ENCODE measurements around the gene HYOU1. TPM values are rescaled to one million over a fixed set of nuclear protein-coding genes. Genes with fewer than 3 reads are reported as not detected.
A peak's percentile ranks its signal among the peaks of the same experiment; 100 is the strongest.

Gene HYOU1
- total RNA-seq, 1 donor from 2014 or later, result 122 TPM

DNA sequence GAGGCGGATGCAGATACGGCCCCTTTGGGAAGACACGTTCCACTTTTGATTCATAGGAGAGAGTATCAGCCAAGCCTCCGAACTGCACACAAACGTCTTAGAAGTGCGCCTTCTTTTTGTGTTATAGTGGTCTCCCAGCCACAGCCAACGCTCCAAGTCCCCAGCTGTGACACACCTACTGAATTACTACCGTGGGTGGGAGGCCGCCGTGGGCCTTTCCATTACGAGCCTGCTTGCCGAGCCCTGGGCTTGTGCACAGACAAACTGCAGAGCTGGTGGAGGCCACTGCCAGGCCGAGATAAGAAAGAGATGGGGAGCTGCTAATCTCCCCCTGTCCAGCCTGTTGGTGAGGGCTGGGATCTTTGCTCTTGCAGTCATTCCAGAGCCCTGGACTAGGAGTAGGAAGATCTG lies 28.4 kb upstream of the HYOU1 start:
- peak overlapping the region; percentile 93 for H3K27ac Mint-ChIP-seq
- intact Hi-C loops (cut with micrococcal nuclease), result loop anchor here (1.0 to 2.0 kb wide), 4 partner anchors 10 to 67 kb away; partner anchors contain the start of genes DPAGT1, RPS25, TRAPPC4 and VPS11
- DNase-seq, result no peak
- peaks cover 25% of the 10 kb centered on the region for H3K36me3 Mint-ChIP-seq (ENCODE audit: low read depth)
- no peaks in the 10 kb centered on the region for H3K9me3 Mint-ChIP-seq
- H3K27me3 Mint-ChIP-seq, result no peaks in the 10 kb centered on the region
- peaks cover 17% of the 10 kb centered on the region for H3K4me1 Mint-ChIP-seq
- ATAC-seq (ENCODE audit: low read depth), result no peak
- ChIA-PET CTCF (interaction anchor here (0.7 to 0.9 kb wide), 4 partner anchors 9 to 1250 kb away, joined by 3 to 5 read pairs (median 4); a partner anchor contains a TSS), POLR2A (interaction anchor here (0.6 to 4.1 kb wide), 22 partner anchors 9 to 667 kb away, joined by 3 to 69 read pairs (median 5); partner anchors contain the start of genes ARCN1, BCL9L, C2CD2L and DPAGT1)
- peak overlapping the region; percentile 95 for H3K4me3 Mint-ChIP-seq
- TF ChIP-seq, protein P1, sequence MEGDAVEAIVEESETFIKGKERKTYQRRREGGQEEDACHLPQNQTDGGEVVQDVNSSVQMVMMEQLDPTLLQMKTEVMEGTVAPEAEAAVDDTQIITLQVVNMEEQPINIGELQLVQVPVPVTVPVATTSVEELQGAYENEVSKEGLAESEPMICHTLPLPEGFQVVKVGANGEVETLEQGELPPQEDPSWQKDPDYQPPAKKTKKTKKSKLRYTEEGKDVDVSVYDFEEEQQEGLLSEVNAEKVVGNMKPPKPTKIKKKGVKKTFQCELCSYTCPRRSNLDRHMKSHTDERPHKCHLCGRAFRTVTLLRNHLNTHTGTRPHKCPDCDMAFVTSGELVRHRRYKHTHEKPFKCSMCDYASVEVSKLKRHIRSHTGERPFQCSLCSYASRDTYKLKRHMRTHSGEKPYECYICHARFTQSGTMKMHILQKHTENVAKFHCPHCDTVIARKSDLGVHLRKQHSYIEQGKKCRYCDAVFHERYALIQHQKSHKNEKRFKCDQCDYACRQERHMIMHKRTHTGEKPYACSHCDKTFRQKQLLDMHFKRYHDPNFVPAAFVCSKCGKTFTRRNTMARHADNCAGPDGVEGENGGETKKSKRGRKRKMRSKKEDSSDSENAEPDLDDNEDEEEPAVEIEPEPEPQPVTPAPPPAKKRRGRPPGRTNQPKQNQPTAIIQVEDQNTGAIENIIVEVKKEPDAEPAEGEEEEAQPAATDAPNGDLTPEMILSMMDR (IDR thresholded peaks at IDR 0.05), result no peak

DNA sequence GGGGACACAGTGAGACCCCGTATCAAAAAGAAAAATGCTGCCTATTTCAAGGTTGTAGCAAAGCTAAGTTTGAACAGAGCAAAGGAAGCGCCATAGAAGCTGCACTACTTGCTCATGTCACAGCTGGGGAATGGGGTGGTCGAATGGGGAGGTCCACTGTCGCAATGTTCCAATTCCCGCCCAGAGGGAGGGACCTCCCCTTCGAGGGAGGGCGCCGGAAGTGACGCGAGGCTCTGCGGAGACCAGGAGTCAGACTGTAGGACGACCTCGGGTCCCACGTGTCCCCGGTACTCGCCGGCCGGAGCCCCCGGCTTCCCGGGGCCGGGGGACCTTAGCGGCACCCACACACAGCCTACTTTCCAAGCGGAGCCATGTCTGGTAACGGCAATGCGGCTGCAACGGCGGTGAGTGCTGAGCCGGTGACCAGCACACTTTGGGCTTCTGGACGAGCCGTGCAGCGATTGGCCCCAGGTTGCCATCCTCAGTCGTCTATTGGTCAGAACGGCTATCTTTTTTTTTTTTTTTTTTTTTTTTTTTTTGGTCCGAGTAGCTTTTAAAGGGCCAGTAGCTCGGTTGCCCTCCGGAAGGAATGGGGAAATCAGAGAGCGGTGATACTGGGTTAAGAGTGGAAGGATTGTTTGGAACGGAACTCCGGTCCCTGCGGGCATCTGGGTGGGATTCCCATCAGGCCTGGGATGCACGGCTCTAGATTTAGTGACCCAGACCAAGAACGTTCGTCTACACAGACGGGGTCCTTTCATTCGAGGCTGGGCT lies 27.8 kb upstream of the HYOU1 start, which contains the start of gene HMBS:
TSS of gene HMBS (plus strand) at position 219 of the 774 bp plus-strand sequence. CDS start at position 372, 153 bp downstream.
- peaks cover 28% of the 10 kb centered on the region for H3K36me3 Mint-ChIP-seq (ENCODE audit: low read depth)
- intact Hi-C loops (cut with micrococcal nuclease), result loop anchor here (1.0 to 2.0 kb wide), 4 partner anchors 10 to 67 kb away; partner anchors contain the start of genes DPAGT1, RPS25, TRAPPC4 and VPS11
- peak within 1 kb of the TSS; percentile 93 for H3K27ac Mint-ChIP-seq
- POLR2A ChIA-PET, result interaction anchor here (0.6 to 4.1 kb wide), 26 partner anchors 9 to 666 kb away, joined by 3 to 69 read pairs (median 4); partner anchors contain the start of genes ARCN1, BCL9L, C2CD2L and DPAGT1
- no peaks in the 10 kb centered on the region for H3K9me3 Mint-ChIP-seq
- peak within 1 kb of the TSS; percentile 95 for H3K4me3 Mint-ChIP-seq
- no peaks in the 10 kb centered on the region for H3K27me3 Mint-ChIP-seq
- ATAC-seq (ENCODE audit: low read depth) (peak; percentile 90), DNase-seq (peak; percentile 92)
- peaks cover 12% of the 10 kb centered on the region for H3K4me1 Mint-ChIP-seq
- TF ChIP-seq, protein P1 (IDR thresholded peaks at IDR 0.05), result no peak
- CTCF ChIA-PET, result interaction anchor here (0.6 to 1.4 kb wide), 6 partner anchors 10 to 1250 kb away, joined by 3 to 5 read pairs (median 4); partner anchors contain the start of gene HYOU1

DNA sequence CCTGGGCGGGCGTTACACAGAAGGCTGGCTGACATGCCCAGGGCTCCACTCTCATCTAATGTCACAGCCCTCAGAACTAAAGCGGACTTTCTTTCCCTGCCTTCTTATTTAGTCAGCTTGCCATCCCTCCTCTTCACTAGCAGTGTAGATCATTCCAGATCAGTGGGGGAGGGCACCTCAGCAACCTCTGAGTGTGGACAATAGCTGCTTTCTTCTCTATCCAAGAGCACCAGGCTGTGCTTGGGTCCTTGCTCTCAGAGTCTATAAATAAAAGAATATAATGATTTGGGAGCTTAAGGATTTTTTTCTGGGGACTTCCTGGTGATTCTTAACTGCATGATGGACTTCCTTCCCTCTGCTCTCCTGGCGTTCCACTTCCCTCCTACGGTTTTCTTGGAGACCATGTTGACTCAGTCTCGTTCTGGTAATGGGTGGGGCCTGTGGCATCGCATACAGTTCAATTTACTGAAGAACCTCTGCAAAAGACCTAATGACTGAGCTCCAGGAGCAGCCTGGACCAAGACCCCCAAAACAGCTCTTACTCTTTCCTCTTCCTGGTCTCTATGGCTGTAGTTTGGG lies 24.8 kb upstream of the HYOU1 start:
- POLR2A ChIA-PET, result interaction anchor here (0.9 to 2.0 kb wide), 2 partner anchors 13 to 14 kb away, joined by 5 to 9 read pairs; partner anchors contain the start of gene VPS11
- no peaks in the 10 kb centered on the region for H3K27me3 Mint-ChIP-seq
- ATAC-seq (ENCODE audit: low read depth), result no peak
- H3K27ac Mint-ChIP-seq, result no peak overlapping the region
- no peak for DNase-seq
- peaks cover 59% of the 10 kb centered on the region for H3K36me3 Mint-ChIP-seq (ENCODE audit: low read depth)
- CTCF ChIA-PET, result no interaction called here
- peaks cover 12% of the 10 kb centered on the region for H3K4me1 Mint-ChIP-seq
- H3K4me3 Mint-ChIP-seq, result no peak overlapping the region
- intact Hi-C loops (cut with micrococcal nuclease), result no loop called here
- H3K9me3 Mint-ChIP-seq, result no peaks in the 10 kb centered on the region
- TF ChIP-seq, protein P1 (IDR thresholded peaks at IDR 0.05), result no peak

DNA sequence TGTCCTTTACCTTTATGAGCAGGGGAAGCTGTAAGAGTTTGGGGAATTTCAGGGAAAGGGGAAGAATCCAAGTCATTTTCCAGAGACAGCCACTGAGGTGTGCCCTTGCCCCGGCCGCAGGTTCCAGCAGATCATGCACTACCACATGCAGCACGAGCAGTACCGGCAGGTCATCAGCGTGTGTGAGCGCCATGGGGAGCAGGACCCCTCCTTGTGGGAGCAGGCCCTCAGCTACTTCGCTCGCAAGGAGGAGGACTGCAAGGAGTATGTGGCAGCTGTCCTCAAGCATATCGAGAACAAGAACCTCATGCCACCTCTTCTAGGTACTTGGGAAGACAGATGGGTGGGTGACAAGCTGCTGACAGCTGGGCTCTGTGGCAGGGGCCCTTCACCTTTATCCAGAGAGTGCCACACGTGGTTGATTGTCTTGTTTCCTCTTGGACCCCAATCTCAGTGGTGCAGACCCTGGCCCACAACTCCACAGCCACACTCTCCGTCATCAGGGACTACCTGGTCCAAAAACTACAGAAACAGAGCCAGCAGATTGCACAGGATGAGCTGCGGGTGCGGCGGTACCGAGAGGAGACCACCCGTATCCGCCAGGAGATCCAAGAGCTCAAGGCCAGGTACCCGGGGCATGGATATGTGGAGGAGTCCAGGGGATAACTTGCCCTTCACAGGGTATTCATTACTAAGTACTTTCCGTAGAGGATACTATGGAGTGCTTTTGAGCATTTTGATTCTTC lies 21.8 kb upstream of the HYOU1 start:
- Mint-ChIP-seq H3K4me3 (no peak overlapping the region), H3K9me3 (no peaks in the 10 kb centered on the region), H3K27ac (no peak overlapping the region), H3K36me3 (ENCODE audit: low read depth) (peaks cover 70% of the 10 kb centered on the region), H3K4me1 (no peaks in the 10 kb centered on the region), H3K27me3 (no peaks in the 10 kb centered on the region)
- intact Hi-C loops (cut with micrococcal nuclease), result no loop called here
- POLR2A ChIA-PET, result interaction anchor here (1.0 to 1.6 kb wide), 3 partner anchors 21 to 43 kb away, joined by 3 to 4 read pairs (median 3); partner anchors contain the start of gene HINFP
- no peak for DNase-seq
- CTCF ChIA-PET, result no interaction called here
- TF ChIP-seq, protein P1 (IDR thresholded peaks at IDR 0.05), result no peak
- ATAC-seq (ENCODE audit: low read depth), result no peak
